ENCODE results near the gene DLGAP1. TPM values are rescaled to one million over a fixed set of nuclear protein-coding genes. Genes with fewer than 3 reads are reported as not detected.
"Not testable (repeated sequence)": the region's sequence is repeated elsewhere in the genome, so short reads cannot be mapped to it uniquely, and the experiment has no call there.

DLGAP1 gene
- total and polyA plus RNA-seq, 4 donors = 0.06 to 1.2 (median 0.17) TPM; not detected in 1

GRCh38 chr18:3584266-3584861, 870.7 kb downstream of the DLGAP1 start (continued):
- no peak for TF ChIP-seq ATF3 (IDR thresholded peaks at IDR 0.05)

DNA sequence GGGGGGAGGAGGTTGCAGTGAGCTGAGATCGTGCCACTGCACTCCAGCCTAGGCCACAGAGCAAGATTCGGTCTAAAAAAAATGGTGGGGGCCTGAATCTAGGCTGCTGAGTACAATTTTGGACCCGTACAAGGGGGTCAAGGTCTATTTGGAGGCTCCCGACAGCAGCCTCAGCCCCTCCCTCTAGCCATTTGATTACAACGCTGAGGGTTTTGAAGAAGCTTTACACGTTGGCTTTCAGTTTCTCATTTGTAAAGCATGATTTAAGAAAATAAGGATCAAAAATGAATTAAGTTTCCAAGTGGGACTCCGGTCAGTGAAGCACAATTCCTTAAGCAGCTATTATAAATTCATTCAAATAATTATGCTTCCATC, 871.2 kb downstream of the DLGAP1 start:
- no peak for DNase-seq (ENCODE audit: low spot score)
- H3K36me3 ChIP-seq (ENCODE audit: control insufficient read depth in 4 of 4, insufficient read depth in 3 of 4, low read depth in 1 of 4, low read length in 3 of 4) = no peaks in the 10 kb centered on the region
- H3K27me3 ChIP-seq (ENCODE audit: control insufficient read depth in 4 of 4, insufficient read depth in 4 of 4, low read length in 3 of 4) = no peaks in the 10 kb centered on the region
- WGBS = 78% methylated on average over 7 of the region's 7 CpGs
- no peak for TF ChIP-seq FOXA2 (IDR thresholded peaks at IDR 0.05)
- no peak for TF ChIP-seq RAD21 (IDR thresholded peaks at IDR 0.05)
- no peak overlapping the region for H3K4me3 ChIP-seq (ENCODE audit: low read depth in 1 of 3, low read length in 3 of 3)
- no peaks in the 10 kb centered on the region for H3K9me3 ChIP-seq (ENCODE audit: control insufficient read depth in 4 of 4, low read length in 3 of 4)
- H3K9ac ChIP-seq (ENCODE audit: low read depth in 1 of 2, low read length in 2 of 2) = no peak overlapping the region
- H3K4me1 ChIP-seq (ENCODE audit: control insufficient read depth in 4 of 4, insufficient read depth in 4 of 4, low read length in 3 of 4) = no peaks in the 10 kb centered on the region
- H3K27ac ChIP-seq (ENCODE audit: low read depth in 1 of 2, low read length in 2 of 2) = no peak overlapping the region

DNA sequence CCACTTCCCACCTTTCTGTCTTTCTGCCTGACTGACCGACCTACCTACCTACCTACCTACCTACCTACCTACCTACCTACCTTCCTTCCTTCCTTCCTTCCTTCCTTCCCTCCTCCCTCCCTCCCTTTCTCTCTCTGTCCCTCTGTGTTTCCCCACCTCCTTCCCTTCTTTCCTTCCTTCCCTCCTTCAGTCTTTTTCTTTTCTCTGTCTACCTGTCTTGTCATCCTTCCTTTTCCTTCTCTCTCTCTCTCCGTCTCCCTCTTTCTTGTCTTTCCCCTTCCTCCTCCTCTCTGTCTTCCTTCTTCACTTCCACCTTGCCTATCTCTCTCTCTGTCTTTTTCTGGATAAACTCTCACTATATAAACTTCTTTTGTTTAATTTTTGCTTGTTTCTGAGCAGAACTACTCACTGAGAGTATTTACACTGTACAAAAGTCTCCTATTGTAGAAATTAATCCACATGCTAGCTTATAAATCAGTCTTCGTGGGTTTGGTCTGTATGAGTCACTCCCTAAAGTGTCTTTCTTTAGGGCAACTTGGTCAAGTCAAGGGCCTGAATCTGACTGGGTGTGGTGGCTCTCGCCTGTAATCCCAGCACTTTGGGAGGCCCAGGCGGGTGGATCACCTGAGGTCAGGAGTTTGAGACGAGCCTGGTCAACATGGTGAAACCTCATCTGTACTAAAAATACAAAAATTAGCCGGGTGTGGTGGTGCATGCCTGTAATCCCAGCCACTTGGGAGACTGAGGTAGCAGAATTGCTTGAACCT, 871.8 kb downstream of the DLGAP1 start:
- H3K4me1 ChIP-seq (ENCODE audit: control insufficient read depth in 4 of 4, insufficient read depth in 4 of 4, low read length in 3 of 4); H3K4me3 ChIP-seq (ENCODE audit: low read depth in 1 of 3, low read length in 3 of 3); DNase-seq (ENCODE audit: low spot score); H3K27me3 ChIP-seq (ENCODE audit: control insufficient read depth in 4 of 4, insufficient read depth in 4 of 4, low read length in 3 of 4); H3K27ac ChIP-seq (ENCODE audit: low read depth in 1 of 2, low read length in 2 of 2); H3K9ac ChIP-seq (ENCODE audit: low read depth in 1 of 2, low read length in 2 of 2); H3K9me3 ChIP-seq (ENCODE audit: control insufficient read depth in 4 of 4, low read length in 3 of 4); H3K36me3 ChIP-seq (ENCODE audit: control insufficient read depth in 4 of 4, insufficient read depth in 3 of 4, low read depth in 1 of 4, low read length in 3 of 4): not testable (repeated sequence)
- 89% methylated on average over 7 of the region's 7 CpGs for WGBS

GRCh38 chr18:3581890-3582289, 873.2 kb downstream of the DLGAP1 start:
- TF ChIP-seq EGR1 (IDR thresholded peaks at IDR 0.05; ENCODE audit: low read depth in 2 of 2) (no peak), SP1 (IDR thresholded peaks at IDR 0.05) (no peak), TAF1 (conservative IDR thresholded peaks at IDR 0.05) (no peak), FOXA2 (IDR thresholded peaks at IDR 0.05) (no peak), FOXA1 (IDR thresholded peaks at IDR 0.05) (no peak), YY1 (IDR thresholded peaks at IDR 0.05) (no peak), ATF3 (IDR thresholded peaks at IDR 0.05) (no peak), RAD21 (IDR thresholded peaks at IDR 0.05) (no peak), GABPA (IDR thresholded peaks at IDR 0.05 in 1 of 2, conservative IDR thresholded peaks at IDR 0.05 in 1 of 2) (no peak), MAX (IDR thresholded peaks at IDR 0.05) (no peak), HNF4G (IDR thresholded peaks at IDR 0.05) (no peak), ZBTB33 (IDR thresholded peaks at IDR 0.05) (no peak), JUND (IDR thresholded peaks at IDR 0.05) (no peak), NR2F2 (IDR thresholded peaks at IDR 0.05) (no peak), HNF4A (conservative IDR thresholded peaks at IDR 0.05) (no peak), RXRA (IDR thresholded peaks at IDR 0.05) (no peak)
- TF ChIP-seq, protein P1, sequence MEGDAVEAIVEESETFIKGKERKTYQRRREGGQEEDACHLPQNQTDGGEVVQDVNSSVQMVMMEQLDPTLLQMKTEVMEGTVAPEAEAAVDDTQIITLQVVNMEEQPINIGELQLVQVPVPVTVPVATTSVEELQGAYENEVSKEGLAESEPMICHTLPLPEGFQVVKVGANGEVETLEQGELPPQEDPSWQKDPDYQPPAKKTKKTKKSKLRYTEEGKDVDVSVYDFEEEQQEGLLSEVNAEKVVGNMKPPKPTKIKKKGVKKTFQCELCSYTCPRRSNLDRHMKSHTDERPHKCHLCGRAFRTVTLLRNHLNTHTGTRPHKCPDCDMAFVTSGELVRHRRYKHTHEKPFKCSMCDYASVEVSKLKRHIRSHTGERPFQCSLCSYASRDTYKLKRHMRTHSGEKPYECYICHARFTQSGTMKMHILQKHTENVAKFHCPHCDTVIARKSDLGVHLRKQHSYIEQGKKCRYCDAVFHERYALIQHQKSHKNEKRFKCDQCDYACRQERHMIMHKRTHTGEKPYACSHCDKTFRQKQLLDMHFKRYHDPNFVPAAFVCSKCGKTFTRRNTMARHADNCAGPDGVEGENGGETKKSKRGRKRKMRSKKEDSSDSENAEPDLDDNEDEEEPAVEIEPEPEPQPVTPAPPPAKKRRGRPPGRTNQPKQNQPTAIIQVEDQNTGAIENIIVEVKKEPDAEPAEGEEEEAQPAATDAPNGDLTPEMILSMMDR (IDR thresholded peaks at IDR 0.05; ENCODE audit: low read depth, low read length, missing input control) = no peak
- TF ChIP-seq, protein P2, sequence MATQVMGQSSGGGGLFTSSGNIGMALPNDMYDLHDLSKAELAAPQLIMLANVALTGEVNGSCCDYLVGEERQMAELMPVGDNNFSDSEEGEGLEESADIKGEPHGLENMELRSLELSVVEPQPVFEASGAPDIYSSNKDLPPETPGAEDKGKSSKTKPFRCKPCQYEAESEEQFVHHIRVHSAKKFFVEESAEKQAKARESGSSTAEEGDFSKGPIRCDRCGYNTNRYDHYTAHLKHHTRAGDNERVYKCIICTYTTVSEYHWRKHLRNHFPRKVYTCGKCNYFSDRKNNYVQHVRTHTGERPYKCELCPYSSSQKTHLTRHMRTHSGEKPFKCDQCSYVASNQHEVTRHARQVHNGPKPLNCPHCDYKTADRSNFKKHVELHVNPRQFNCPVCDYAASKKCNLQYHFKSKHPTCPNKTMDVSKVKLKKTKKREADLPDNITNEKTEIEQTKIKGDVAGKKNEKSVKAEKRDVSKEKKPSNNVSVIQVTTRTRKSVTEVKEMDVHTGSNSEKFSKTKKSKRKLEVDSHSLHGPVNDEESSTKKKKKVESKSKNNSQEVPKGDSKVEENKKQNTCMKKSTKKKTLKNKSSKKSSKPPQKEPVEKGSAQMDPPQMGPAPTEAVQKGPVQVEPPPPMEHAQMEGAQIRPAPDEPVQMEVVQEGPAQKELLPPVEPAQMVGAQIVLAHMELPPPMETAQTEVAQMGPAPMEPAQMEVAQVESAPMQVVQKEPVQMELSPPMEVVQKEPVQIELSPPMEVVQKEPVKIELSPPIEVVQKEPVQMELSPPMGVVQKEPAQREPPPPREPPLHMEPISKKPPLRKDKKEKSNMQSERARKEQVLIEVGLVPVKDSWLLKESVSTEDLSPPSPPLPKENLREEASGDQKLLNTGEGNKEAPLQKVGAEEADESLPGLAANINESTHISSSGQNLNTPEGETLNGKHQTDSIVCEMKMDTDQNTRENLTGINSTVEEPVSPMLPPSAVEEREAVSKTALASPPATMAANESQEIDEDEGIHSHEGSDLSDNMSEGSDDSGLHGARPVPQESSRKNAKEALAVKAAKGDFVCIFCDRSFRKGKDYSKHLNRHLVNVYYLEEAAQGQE (IDR thresholded peaks at IDR 0.05) = no peak
- H3K9me3 ChIP-seq (ENCODE audit: control insufficient read depth in 4 of 4, low read length in 3 of 4) = no peaks in the 10 kb centered on the region
- H3K27me3 ChIP-seq (ENCODE audit: control insufficient read depth in 4 of 4, insufficient read depth in 4 of 4, low read length in 3 of 4) = no peaks in the 10 kb centered on the region
- 94% methylated on average over 13 of the region's 13 CpGs for WGBS
- DNase-seq (ENCODE audit: low spot score) = no peak
- H3K4me1 ChIP-seq (ENCODE audit: control insufficient read depth in 4 of 4, insufficient read depth in 4 of 4, low read length in 3 of 4) = no peaks in the 10 kb centered on the region
- no peak overlapping the region for H3K27ac ChIP-seq (ENCODE audit: low read depth in 1 of 2, low read length in 2 of 2)
- no peak overlapping the region for H3K4me3 ChIP-seq (ENCODE audit: low read depth in 1 of 3, low read length in 3 of 3)
- no peaks in the 10 kb centered on the region for H3K36me3 ChIP-seq (ENCODE audit: control insufficient read depth in 4 of 4, insufficient read depth in 3 of 4, low read depth in 1 of 4, low read length in 3 of 4)
- no peak overlapping the region for H3K9ac ChIP-seq (ENCODE audit: low read depth in 1 of 2, low read length in 2 of 2)

Measured in liver (tissue), 9 donors.